Left renal pelvis (tissue), 4 donors: ENCODE measurements around the gene SMYD3. TPM values are rescaled to one million over a fixed set of nuclear protein-coding genes. Genes with fewer than 3 reads are reported as not detected.

Experiments used
- DNase-seq, 4 donors: peaks; one replicate each; pipeline ENCODE4 v3.0.0-alpha.2; 2013; ENCODE audit warnings: low read depth in 4 of 4, low spot score in 3 of 4
- polyA plus RNA-seq, 4 donors: library from polyadenylated mRNA; unstranded; fragments of 120-200 nt; gene quantifications; one replicate each; pipeline ENCODE4 v1.2.1, GENCODE V29; 2013; ENCODE audit not compliant: insufficient read length in 4 of 4

The SMYD3 gene
- polyA plus RNA-seq, 4 donors: 13.6 to 30.5 (median 25.7) TPM

DNA sequence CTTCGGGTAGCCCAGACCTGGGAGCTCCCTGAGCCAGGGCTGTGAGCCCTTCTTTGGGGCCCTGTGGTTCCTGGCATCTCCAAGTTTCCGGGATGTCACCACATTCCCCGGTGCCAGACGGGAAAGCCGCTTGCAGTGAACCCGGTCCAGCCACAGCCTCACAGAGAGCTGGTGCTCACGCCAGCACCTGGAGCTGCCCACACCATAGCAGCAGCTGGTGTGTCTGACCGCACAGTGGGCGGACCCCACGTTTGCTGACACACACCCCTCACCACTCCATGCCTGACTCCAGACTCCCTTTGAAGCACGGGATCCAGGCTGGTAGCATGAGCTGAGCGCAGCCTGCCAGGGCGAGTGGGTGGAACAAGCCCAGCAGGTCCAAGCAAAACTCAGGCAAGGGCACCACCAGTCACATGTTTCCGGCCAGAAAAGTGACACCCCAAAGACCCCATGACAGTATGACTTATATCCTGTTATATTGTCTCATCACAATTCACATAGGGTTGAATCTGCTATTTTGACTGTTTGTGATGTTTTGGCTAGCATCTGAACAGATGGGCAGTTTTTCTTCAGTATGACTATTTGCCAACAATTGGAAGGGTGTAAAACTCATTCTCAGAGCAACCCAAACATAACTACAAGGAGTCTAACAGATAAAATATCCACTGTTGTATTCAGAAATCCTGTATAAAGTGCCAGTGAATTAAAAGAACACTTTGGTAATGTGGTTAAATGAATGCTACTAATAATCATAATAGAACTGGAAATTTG lies 285.4 kb downstream of the SMYD3 start:
- no peak for DNase-seq

DNA sequence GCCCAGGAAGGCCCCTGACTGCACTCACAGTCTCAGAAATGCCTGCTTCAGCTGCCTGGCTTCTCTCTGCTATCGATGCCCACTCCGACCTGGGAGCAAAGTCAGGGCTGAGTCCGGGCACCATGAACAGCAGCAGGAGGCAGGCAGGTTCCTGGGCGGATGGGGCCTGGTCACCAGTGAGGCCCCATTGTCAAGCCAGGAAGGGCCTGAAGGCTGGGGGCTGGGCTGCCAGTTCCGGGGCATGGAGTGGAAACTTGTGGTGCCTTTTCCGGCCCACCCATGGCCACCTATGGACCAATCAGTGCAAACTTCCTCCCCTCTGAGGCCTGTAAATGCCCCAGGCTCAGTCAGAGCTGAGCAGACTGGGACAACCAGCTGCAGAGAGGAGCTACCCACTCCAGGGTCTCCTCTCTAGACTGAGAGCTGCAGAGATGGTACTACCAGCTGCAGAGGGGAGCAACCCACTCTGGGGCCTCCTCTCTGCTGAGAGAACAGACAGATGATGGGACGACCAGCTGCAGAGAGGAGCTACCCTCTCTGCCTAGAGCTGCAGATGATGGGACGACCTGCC lies 286.5 kb downstream of the SMYD3 start:
- DNase-seq: no peak

DNA sequence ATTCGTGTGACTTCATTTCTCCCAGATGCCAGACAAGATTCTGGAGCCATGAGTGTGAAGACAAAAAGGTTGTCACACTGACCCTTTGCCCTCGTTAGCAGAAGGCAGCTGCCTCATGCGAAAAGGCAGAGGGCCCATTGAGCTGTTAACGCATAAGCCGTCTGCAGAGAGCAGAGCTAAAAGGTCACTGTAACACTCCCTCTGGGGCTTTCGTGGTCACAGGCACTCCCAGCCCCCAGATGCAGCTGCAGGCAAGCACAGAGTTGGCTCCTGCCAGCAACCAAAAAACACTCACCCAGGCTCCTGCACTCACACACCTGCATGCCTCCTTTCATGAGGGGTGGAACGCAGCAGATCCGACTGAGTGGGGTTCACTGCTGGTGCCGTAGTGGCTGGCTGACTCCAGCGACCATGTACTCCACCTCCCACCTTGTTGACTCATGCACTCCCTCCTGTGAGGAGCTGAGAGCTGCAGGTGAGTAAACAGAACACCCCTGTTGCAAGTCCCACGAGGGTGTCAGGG lies 287.5 kb downstream of the SMYD3 start:
- DNase-seq: no peak

DNA sequence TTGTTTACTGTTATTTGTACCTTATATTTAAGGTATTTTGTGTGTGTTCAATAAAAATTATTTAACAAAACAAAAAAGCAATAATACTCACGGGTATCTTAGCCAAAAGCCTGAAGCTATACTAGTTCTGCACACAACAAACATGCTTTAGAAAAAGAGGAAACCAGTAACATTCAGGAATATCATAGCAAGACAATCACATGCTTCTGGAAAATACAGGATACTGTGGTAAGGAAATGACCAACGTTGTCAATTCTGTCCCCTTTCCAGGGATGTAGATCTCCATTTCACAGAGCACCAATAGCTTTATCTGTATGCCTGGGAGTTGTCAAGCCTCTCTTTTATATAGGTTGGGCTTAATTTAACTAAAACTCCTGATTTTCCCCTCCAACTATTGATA lies 288.4 kb downstream of the SMYD3 start:
- DNase-seq: no peak

DNA sequence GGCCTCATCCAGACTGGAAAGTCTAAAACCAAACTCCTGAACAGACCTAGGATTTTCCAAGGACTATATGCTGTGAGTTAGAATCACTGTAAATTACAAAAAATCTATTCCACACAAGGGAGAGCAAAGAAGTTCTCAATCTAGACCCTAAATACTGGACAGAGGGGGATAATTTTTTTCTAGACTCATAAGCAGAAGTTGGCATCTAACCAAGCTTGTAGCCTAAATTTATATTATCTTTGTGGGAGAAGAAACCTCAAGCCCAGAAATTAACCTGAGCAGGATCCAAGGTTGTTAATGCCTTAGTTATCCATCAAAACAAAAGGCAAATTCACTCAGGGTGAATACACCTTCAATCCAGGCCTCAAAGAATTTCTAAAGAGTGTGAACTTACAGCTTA lies 290.2 kb downstream of the SMYD3 start:
- no peak for DNase-seq

DNA sequence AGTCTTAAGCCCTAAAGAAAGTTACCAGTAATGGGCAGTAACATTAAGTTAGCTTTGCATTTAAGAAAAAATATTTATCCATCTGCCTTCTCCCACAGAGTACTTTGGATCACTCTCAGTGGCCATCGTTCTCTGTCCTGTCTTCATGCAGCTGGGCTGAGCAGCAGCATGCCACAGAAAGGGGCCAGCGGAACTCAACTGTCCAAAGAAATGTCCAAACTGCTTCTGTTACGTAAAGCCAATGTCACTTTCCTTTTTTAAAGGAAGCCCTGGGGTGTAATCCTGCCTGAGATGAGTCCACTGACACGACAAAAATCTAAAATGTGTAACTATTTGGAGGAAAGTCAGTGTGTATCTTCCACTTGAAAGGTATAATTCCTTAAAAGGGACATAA lies 291.6 kb downstream of the SMYD3 start:
- DNase-seq: no peak

DNA sequence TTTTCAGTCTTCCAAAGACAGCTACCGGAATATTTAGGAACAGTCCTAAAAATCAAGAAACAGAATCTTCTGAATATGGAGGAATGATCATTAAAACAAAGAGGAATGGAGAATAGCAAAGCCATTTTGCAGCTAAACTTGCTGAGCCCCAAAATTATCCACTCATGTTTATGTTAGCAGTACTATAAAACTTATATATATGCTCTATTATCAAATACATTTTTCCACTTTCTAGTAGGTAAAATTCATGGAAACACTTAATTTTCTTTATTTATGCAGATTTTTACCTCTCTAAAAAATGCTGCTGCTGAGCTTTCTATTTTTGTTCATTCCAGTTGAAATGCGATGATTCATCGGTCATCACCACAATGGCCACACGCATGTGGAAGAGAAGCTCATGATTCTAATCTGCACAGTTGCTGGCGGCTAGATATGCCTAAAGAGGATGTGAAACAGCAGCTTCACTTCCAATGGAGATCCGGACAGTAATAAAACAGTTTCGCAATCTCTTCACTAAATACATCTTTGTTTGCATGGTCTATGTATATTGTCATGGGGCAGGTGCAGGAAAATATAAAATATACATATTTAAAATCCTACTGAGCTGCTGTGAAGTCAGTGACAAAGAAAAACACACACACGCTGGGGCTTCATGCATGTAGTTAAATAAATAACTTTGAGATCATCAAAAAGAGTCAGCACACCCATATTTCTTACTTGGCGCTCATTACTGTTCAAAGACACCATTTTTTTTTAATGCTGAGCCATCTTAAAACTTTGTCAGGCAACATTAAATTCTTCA lies 292.2 kb downstream of the SMYD3 start:
- no peak for DNase-seq

DNA sequence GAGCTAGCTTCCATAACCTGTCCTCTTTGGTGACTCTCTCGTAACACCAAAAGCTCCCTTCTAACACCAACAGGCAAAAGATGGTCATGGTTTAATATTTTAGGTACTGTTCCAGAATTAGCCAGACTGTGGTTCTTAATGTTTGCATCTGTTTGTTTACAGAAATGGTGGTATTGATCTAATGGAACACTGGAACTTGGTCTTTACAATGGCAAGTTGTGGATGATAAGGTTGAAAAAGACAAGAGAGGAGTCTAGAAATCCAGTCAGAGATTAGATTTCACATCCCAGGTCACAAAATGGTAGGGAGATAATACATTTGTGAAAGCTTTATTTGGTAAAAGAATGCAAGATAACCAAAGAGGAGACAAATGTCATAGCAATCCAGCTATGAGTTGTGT lies 293.1 kb downstream of the SMYD3 start:
- no peak for DNase-seq

DNA sequence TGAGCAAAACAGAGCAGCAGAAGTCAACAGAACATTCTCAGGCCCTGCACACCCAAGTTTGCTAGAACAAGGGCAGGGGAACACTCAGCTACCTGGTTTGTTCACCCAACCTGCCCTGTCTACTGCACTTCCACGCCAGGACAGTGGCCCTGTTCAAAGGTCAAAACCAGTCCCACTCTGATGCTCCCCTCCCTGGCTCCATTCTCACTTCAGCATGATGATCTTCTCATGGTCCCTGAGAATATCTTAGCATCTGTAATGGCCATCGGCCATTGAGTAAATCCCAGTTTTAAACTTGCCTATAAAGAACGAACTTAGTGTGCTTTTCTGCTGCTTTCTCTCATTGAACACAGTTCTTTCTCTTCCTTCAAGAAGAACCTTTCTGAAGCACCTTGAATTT lies 293.6 kb downstream of the SMYD3 start:
- DNase-seq: no peak

DNA sequence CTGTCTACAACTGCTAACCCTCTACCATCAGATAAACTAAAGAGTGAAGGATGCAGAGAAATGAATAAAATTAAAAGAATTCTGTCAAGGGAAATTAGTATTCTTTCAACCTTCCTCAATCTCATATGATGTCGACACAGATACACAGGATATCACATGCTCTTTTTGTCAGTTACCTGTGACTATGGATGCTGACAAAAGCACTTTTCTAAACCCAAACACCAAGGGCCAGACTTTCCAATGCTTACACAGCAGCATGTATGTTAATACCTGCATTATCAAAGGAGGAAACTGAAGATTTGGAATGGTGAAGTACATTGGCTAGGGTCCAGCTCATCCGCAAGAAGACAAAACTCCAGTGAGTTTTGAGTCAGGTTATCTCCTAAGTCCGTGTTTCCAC lies 294.0 kb downstream of the SMYD3 start:
- no peak for DNase-seq

DNA sequence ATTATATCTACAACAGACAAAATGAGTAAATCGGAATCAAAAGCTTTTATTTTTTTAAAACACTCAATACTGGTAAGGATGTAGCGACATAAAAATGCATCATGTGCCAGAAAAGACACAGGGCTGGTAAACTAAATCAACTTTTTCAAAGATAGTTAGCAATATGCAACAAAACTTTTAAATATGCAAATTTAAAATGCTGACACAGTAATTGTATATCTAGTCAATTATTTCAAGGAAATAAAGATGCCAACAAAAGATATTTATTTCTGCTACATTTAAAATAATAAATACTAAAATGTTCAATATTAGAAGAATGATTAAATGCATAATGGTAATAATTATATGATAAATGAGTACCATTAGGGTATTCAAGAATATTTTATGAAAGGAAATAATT lies 295.1 kb downstream of the SMYD3 start:
- no peak for DNase-seq

DNA sequence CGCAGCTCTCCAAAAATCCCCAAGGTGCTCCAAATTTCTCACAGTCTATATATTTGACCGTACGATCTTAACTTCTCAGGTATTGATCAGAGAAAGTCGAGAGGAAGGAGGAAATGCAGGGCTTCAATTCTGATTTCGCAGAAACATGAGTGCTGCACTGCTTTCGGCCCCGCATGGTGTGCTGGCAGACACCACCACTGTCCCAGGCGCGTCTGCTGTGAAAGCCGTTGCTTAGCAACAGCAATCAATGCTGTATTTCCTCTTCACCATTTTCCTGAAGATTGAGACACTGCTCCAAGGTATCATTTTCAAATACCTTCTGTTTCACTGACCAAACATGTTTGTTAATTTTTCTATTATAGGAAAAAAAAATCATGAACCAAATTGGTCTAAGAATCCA lies 296.3 kb downstream of the SMYD3 start:
- DNase-seq: no peak

DNA sequence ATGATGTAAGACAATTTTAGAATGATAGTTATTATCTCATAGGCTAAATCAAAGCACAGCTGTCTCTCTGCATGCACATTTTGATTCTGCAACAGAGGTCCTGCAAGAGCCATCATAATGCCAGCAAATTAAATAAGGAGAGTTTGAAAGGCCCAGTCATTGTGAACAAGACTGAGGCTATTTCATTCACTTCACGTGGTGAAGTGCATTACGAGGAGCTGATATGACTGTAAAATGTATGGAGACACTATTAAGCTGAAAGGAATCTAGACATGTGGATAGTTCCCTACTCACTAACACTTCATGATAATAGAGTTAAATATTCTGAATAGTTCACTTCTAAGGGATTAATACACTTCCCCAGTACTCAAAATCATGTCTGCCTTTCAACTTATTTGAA lies 299.0 kb downstream of the SMYD3 start:
- DNase-seq: no peak

DNA sequence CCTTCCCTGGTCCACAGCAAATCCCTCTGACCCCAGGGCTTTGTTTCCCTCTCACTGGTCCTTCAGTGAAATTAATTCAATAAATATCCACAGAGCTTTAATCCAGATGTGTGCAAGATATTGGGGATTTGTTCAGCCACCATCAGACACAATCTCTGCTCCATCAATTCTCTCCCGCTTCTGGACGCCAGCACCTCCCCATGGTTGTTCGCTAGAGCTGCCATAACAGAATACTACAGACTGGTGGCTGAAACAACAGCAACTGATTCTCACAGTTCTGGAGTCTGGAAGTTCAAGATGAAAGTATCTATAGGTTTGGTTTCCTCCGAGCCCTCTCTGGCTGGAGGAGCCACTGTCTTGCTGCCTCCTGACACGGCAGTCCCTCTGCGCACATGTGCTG lies 303.9 kb downstream of the SMYD3 start:
- no peak for DNase-seq

DNA sequence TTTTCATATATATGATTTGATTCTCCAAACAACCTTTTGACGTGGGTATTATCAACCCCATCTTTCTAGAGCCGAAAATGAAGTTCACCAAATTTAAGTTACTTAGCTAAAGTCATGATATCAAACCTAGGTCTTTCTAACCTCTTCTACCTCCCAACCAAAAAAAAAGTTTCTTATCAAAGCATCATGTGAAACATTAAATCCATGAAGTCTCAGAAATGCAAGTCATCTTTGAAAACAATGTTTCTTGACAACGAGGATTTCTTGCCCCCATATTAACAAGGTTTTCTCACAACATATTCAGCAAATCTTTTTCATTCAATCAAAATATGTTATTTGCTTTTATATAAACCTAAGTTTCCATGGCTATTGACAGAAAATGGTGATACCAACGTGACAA lies 306.3 kb downstream of the SMYD3 start:
- no peak for DNase-seq

DNA sequence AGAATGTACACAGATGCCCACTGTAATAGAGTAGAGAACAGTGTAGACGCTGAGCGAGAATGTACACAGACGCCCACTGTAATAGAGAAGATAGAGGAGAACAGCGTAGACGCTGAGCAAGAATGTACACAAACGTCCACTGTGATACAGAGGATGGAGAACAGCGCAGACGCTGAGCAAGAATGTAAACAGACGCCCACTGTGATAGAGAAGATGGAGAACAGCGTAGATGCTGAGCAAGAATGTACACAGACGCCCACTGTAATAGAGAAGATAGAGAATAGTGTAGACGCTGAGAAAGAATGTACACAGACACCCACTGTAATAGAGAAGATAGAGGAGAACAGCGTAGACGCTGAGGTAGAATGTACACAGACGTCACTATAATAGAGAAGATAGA lies 306.9 kb downstream of the SMYD3 start:
- no peak for DNase-seq

DNA sequence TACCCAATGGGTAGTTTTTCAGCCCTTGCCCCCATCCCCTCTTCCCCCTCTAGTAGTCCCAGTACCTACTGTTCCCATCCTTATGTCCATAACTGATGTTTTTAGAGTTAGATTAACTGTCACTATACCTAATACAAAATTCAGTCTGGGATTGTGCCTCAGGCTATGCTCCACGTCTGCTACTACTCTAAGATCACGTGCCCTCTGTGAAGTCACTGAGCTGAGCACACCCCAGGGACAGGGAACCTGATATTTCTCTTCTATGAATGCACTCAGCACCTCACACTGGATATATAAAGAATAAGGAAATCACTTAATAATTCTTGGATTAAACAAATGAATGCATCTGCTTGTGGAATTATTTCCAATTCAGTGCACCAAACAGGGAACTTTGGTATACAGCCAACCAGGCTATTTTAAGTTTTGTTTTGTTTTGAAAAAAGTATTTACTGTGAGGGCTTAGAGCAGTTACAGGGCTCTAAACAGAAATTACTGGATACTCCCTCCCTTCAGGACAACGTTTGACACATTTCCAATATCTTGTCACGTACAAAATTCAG lies 307.9 kb downstream of the SMYD3 start:
- DNase-seq: no peak

DNA sequence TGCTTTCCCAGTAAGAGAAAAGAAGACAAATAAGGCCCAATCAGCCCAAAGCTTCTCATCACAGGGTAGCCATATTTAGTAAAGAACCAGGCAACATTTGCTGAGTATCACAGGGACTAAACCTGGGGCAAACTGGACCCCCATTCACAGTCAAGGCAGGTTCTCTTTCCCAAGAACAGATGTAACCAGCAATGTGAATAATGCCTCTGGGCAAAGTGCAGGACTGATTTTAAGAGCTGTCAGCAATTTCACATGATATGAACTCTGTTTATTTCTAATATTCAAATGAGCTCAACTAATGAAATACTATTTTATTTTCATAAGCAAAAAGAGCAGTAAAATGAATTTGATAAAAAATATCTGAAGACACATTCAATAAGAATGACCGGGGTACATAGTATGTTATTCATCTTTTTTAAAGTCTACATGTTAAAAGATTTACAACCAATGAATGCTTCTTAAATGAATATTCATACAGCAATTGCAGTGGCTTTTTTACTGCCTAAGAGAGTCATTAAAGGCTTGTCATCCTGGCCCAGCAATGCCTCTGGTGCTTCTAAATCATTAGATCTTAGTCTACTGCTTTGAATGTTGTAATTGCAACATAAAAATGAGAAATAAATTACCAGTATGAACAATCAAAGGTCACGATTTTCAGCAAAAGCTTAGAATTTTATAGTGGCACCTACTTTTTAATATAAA lies 308.8 kb downstream of the SMYD3 start:
- peak in 1 of 4 donors; percentile 22 for DNase-seq

DNA sequence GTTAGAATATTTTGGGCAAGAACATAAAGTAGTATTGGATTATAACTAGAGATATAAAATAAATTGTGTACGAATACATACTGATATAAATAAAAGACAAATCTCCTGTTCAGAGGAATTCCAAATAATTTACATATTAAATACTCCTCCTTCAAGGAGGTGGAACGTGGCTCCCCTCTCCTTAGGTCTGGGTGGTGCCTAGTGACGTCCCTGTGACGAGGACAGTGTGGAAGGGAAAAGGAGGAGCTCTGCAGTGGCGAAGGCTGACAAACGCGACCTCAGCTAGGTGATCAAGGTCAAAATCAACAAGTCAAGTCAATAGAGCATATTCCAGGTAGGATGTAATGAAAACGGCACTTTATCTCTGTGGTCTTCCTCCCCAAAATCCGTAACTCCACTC lies 310.0 kb downstream of the SMYD3 start:
- DNase-seq: no peak

DNA sequence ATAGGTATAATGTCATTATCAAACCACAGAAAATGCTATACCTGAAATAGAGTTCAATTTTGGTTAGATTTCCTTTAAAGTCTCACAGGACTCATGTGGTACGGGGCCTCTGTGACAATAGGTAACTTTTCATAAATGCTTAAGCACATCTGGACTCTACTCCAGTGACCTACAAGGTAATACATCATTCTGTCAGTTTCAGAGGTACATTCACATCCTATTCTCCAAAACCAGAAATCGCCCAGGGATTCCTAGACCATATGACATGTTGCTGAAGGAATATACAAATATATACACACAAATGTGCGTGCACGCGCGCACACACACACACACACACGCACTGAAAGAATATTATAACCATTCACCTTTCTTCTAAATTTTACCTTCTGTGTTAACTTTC lies 311.8 kb downstream of the SMYD3 start:
- DNase-seq: no peak

DNA sequence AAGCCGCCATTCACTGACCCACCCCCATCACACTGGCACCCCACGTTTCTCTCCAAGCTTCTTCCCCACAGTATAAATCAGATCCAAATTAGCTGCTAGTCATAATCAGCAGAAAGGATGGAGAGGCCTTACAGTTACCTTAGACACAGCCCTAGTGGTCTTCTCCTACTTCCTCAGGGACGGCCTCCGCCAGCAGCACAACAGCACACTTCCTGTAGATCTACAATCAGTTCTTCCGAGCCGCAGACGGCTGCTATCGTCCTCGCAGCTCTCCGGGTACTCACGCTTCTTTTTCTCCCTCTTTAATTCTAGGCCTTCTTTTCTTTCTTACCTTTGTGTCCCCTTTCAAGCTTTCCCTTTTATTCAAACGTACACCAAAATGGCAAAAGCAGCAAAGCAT lies 313.5 kb downstream of the SMYD3 start:
- DNase-seq: no peak
